GM21717 (cell line): ENCODE measurements around the gene SYF2.
"Not testable (repeated sequence)": the region's sequence is repeated elsewhere in the genome, so short reads cannot be mapped to it uniquely, and the experiment has no call there.

Experiments
- ATAC-seq: cut with Tn5 transposase; IDR thresholded peaks from one replicate; pipeline ENCODE4 v1.9.1; 2021; ENCODE audit warnings: mild to moderate bottlenecking, moderate library complexity; ENCODE audit not compliant: unreplicated experiment

Gene SYF2

DNA sequence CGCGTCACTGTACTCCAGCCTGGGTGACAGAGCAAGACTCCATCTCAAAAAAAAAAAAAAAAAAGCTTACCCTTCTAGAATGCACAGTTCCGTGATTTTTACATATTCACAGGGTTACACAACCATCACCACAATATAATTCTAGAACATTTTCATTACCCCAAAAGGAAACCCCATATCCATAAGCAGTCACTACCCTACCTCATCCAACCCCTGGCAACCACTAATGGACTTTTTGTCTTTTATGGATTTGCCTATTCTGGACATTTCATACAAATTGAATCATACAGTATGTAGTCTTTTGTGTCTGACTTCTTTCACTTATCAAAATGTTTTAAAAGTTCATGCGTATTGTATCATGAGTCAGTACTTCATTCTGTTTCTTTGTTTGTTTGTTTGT lies 22.8 kb downstream of the SYF2 start:
- ATAC-seq, result no peak

GRCh38 chr1:25208561-25209222 lies 23.6 kb downstream of the SYF2 start:
- no peak for ATAC-seq

GRCh38 chr1:25208092-25208491 lies 24.2 kb downstream of the SYF2 start:
- ATAC-seq, result no peak

GRCh38 chr1:25206201-25206600 lies 26.1 kb downstream of the SYF2 start:
- ATAC-seq, result no peak

DNA sequence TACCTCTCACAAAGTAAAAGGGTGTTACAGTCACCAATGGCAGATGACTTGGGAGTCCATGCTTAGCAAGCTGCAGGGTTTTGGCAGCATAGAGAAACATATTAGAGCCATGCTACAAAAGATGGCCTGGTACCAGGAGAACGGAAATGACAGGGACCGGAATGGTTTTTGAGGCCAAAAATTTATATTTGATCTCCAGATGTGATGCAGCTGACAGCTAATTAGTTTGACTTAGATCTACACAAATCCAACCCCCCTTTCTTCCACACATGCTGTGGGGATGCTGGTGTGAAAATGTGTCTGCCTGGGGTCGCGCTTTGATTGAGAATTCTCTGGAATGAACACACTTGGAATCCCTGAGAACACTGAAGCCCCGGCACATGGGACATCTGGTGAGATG lies 26.5 kb downstream of the SYF2 start:
- ATAC-seq, result no peak

GRCh38 chr1:25204797-25205480 lies 27.4 kb downstream of the SYF2 start:
- ATAC-seq, result no peak

DNA sequence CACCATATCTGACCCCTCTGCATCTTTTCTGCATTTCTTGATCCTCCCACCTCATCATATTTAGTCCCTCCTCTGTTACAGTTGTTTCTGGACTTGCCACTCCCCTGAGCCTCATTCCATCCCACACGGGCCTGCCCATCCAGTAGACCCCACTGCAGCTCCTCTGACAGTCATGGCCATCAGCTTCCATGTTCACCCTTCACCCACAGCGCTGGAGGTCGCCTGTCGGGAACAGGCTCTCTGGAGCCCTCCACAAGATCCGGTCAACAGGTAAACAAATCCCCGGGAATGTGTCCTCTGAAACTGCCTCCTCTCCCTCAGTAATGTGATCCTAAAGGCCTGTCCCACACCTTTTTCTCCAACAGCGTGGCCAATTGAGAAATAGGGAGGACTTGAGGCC lies 31.3 kb downstream of the SYF2 start:
- no peak for ATAC-seq

GRCh38 chr1:25199819-25200620 lies 32.3 kb downstream of the SYF2 start:
- ATAC-seq, result no peak

- ATAC-seq, result no peak
Measured at GRCh38 chr1:25198663-25199252, 33.5 kb downstream of the SYF2 start.

GRCh38 chr1:25197982-25198662 lies 34.2 kb downstream of the SYF2 start:
- no peak for ATAC-seq

GRCh38 chr1:25197235-25197975 lies 34.9 kb downstream of the SYF2 start:
- ATAC-seq, result no peak

GRCh38 chr1:25196830-25197229 lies 35.5 kb downstream of the SYF2 start:
- ATAC-seq, result no peak

- no peak for ATAC-seq
Measured at GRCh38 chr1:25195835-25196234, 36.5 kb downstream of the SYF2 start.

- no peak for ATAC-seq
Measured at GRCh38 chr1:25194572-25195020, 37.7 kb downstream of the SYF2 start.

DNA sequence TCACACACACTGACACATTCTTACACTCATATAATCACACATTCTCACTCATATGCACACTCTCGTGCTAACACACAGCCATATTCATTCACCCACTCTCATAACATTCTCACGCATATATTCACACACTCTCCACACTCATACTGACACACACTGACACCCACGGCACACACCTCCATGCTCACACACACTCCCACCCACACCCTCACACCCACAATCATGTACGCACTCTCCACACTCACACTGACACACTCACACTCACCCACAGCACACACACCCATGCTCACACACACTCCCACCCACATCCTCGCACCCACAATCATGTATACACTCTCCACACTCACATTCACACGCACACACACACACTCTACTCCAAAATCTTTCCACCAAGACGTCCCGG lies 38.2 kb downstream of the SYF2 start:
- ATAC-seq, result no peak

GRCh38 chr1:25193229-25193628 lies 39.1 kb downstream of the SYF2 start:
- ATAC-seq, result no peak

- no peak for ATAC-seq
Measured at GRCh38 chr1:25192154-25192553, 40.1 kb downstream of the SYF2 start.

DNA sequence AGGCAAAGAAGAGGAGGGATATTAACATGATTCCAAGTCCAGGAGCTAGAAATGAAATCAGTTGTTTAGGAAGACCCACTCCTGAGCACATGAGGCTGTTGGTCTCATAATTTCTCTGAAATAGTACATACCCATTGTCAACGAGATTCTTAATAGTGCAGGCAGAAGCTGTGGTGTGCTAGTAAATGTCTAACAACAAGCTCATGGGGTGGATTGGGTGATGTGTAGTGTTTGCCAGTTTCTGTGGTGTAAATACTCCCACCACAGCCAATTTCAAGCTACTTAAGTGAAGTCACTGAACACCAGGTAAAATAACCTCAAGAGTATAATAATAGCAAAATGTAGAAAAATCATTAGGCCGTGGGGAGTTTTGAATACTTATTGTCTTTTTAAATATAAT lies 42.0 kb downstream of the SYF2 start:
- no peak for ATAC-seq

GRCh38 chr1:25187904-25188303 lies 44.4 kb downstream of the SYF2 start:
- ATAC-seq, result not testable (repeated sequence)

DNA sequence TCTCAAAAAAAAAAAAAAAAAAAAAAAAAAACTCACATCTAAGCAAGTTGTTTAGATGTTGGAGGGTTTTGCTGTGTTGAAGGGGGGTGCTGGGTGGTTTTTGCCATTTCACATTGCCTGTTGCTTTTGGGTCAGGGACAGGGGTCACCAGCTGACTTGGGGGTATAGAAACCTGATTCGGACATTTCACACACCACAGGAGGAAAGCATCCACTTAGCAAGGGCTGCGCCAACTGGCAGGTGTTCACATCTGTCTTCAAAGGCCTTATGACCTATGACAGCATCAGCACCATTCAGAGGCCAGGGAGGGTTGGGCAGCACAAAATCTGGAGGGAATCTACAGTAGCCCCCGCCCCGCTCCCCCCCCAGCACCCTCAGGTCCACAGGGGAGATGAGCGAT lies 45.2 kb downstream of the SYF2 start:
- no peak for ATAC-seq
